ENCODE results near the gene ZNF263. TPM values are rescaled to one million over a fixed set of nuclear protein-coding genes. Genes with fewer than 3 reads are reported as not detected.

ZNF263 gene
- total and polyA plus RNA-seq, 12 donors = 18.5 to 84.0 (median 31.6) TPM

Other genes starting within 250 kb of the ZNF263 start
- under 1 TPM in 2 of 9 donors, not detected in 7; 0.14 to 0.31 TPM for gene BICDL2, start 246.5 kb upstream of the ZNF263 start, total RNA-seq
- gene BICDL2, start 246.5 kb upstream of the ZNF263 start, polyA plus RNA-seq = under 1 TPM in 2 of 3 donors, not detected in 1; 0.20 to 0.24 TPM
- gene MMP25, start 236.9 kb upstream of the ZNF263 start, total RNA-seq = under 1 TPM in 8 of 9 donors, not detected in 1; 0.11 to 0.65 (median 0.35) TPM
- 1 to 10 TPM in 1 of 3 donors, under 1 TPM in 2; 0.09 to 3.1 (median 0.47) TPM for gene MMP25, start 236.9 kb upstream of the ZNF263 start, polyA plus RNA-seq
- gene IL32, start 217.9 kb upstream of the ZNF263 start, total RNA-seq = 100 to 1,000 TPM in 1 of 9 donors, 10 to 100 TPM in 6, 1 to 10 TPM in 2; 3.9 to 106 (median 22.0) TPM
- 100 to 1,000 TPM in 2 of 3 donors, 10 to 100 TPM in 1; 19.9 to 127 (median 118) TPM for gene IL32, start 217.9 kb upstream of the ZNF263 start, polyA plus RNA-seq
- gene ZSCAN10, start 184.2 kb upstream of the ZNF263 start, total RNA-seq = under 1 TPM in 3 of 9 donors, not detected in 6; 0.11 to 0.50 (median 0.15) TPM
- under 1 TPM in 1 of 3 donors, not detected in 2; 0.13 TPM for gene ZSCAN10, start 184.2 kb upstream of the ZNF263 start, polyA plus RNA-seq
- 10 to 100 TPM in 8 of 9 donors, 1 to 10 TPM in 1; 6.3 to 25.5 (median 13.3) TPM for gene ZNF205, start 170.9 kb upstream of the ZNF263 start, total RNA-seq
- gene ZNF205, start 170.9 kb upstream of the ZNF263 start, polyA plus RNA-seq = 10 to 100 TPM in 2 of 3 donors, 1 to 10 TPM in 1; 3.8 to 86.1 (median 33.9) TPM
- 10 to 100 TPM in 7 of 9 donors, 1 to 10 TPM in 2; 2.6 to 19.3 (median 12.6) TPM for gene ZNF213, start 148.5 kb upstream of the ZNF263 start, total RNA-seq
- gene ZNF213, start 148.5 kb upstream of the ZNF263 start, polyA plus RNA-seq = 10 to 100 TPM in 2 of 3 donors, 1 to 10 TPM in 1; 4.2 to 19.5 (median 10.4) TPM
- gene OR1F1, start 95.3 kb upstream of the ZNF263 start, total RNA-seq = not detected
- not detected for gene OR1F1, start 95.3 kb upstream of the ZNF263 start, polyA plus RNA-seq
- gene ZNF200, start 48.3 kb upstream of the ZNF263 start, total RNA-seq = 10 to 100 TPM in 3 of 9 donors, 1 to 10 TPM in 6; 4.4 to 15.4 (median 8.6) TPM
- 1 to 10 TPM; 5.4 to 7.8 (median 6.2) TPM for gene ZNF200, start 48.3 kb upstream of the ZNF263 start, polyA plus RNA-seq
- 1 to 10 TPM in 8 of 9 donors, under 1 TPM in 1; 0.39 to 7.8 (median 4.1) TPM for gene MEFV, start 26.9 kb upstream of the ZNF263 start, total RNA-seq
- gene MEFV, start 26.9 kb upstream of the ZNF263 start, polyA plus RNA-seq = under 1 TPM; 0.40 to 0.72 (median 0.71) TPM
- gene TIGD7, start 21.9 kb downstream of the ZNF263 start, total RNA-seq = 1 to 10 TPM; 2.1 to 8.7 (median 4.5) TPM
- gene TIGD7, start 21.9 kb downstream of the ZNF263 start, polyA plus RNA-seq = 1 to 10 TPM; 3.5 to 7.0 (median 4.6) TPM
- 10 to 100 TPM in 8 of 9 donors, 1 to 10 TPM in 1; 7.9 to 46.4 (median 22.5) TPM for gene ZNF75A, start 22.0 kb downstream of the ZNF263 start, total RNA-seq
- gene ZNF75A, start 22.0 kb downstream of the ZNF263 start, polyA plus RNA-seq = 10 to 100 TPM; 24.9 to 42.0 (median 37.4) TPM
- gene OR2C1, start 72.4 kb downstream of the ZNF263 start, total RNA-seq = under 1 TPM in 5 of 9 donors, not detected in 4; 0.14 to 0.44 (median 0.35) TPM
- under 1 TPM in 1 of 3 donors, not detected in 2; 0.24 TPM for gene OR2C1, start 72.4 kb downstream of the ZNF263 start, polyA plus RNA-seq
- 10 to 100 TPM; 11.5 to 20.1 (median 14.3) TPM for gene ZSCAN32, start 117.5 kb downstream of the ZNF263 start, total RNA-seq
- gene ZSCAN32, start 117.5 kb downstream of the ZNF263 start, polyA plus RNA-seq = 10 to 100 TPM; 10.6 to 19.0 (median 11.5) TPM
- gene ZNF174, start 117.7 kb downstream of the ZNF263 start, total RNA-seq = 10 to 100 TPM in 8 of 9 donors, 1 to 10 TPM in 1; 8.6 to 22.2 (median 11.0) TPM
- gene ZNF174, start 117.7 kb downstream of the ZNF263 start, polyA plus RNA-seq = 10 to 100 TPM in 1 of 3 donors, 1 to 10 TPM in 2; 4.1 to 15.4 (median 5.7) TPM
- gene ZNF597, start 160.0 kb downstream of the ZNF263 start, total RNA-seq = 1 to 10 TPM; 1.8 to 4.0 (median 2.9) TPM
- 1 to 10 TPM; 1.2 to 2.9 (median 1.3) TPM for gene ZNF597, start 160.0 kb downstream of the ZNF263 start, polyA plus RNA-seq
- 10 to 100 TPM; 16.9 to 66.0 (median 51.1) TPM for gene NAA60, start 160.2 kb downstream of the ZNF263 start, total RNA-seq
- 10 to 100 TPM; 67.5 to 96.3 (median 86.3) TPM for gene NAA60, start 160.2 kb downstream of the ZNF263 start, polyA plus RNA-seq
- gene C16orf90, start 212.0 kb downstream of the ZNF263 start, total RNA-seq = not detected
- gene C16orf90, start 212.0 kb downstream of the ZNF263 start, polyA plus RNA-seq = not detected
- gene CLUAP1, start 217.5 kb downstream of the ZNF263 start, total RNA-seq = 10 to 100 TPM; 16.9 to 43.1 (median 20.9) TPM
- gene CLUAP1, start 217.5 kb downstream of the ZNF263 start, polyA plus RNA-seq = 10 to 100 TPM in 1 of 3 donors, 1 to 10 TPM in 2; 6.9 to 42.8 (median 9.2) TPM